Panc1 (cell line): ENCODE results near the gene MDN1. TPM values are rescaled to one million over a fixed set of nuclear protein-coding genes. Genes with fewer than 3 reads are reported as not detected.

Experiments used
- ATAC-seq: fragments of 200-7000 bp; cut with Tn5 transposase; 2 replicates; pipeline ENCODE4 v1.9.1; 2020; ENCODE audit warnings: mild to moderate bottlenecking, moderate library complexity
- BruUV-seq: library from RNA; stranded (reverse); fragments of 400-500 nt; replicated peaks from 2 replicates; lab custom pipeline; 2021; lab: Mats Ljungman, UMichigan
- CTCF ChIA-PET: fragments of 300-600 bp; sonication (Branson Sonifier 250); formaldehyde crosslinking; loops from one replicate; lab custom pipeline; 2022; ENCODE audit warnings: antibody characterized with exemption; lab: Charles Lee
- POLR2A ChIA-PET: fragments of 300-600 bp; sonication (Branson Sonifier 250); formaldehyde crosslinking; loops from one replicate; lab custom pipeline; 2022; ENCODE audit warnings: antibody characterized with exemption; lab: Charles Lee
- DNase-seq: peaks from one replicate; pipeline ENCODE4 v3.0.0-alpha.2; 2010; ENCODE audit warnings: low read depth, low spot score
- H3K27ac ChIP-seq: 2 replicates; pipeline ENCODE4 v1.5.1; 2011; ENCODE audit warnings: mild to moderate bottlenecking, low read length, inconsistent platforms
- H3K27me3 ChIP-seq: fragments of 200-500 bp; sonication (Bioruptor generic); 2 replicates; pipeline ENCODE4 v1.6.0; 2014; ENCODE audit warnings: low read length, inconsistent platforms; ENCODE audit not compliant: control insufficient read depth, insufficient read depth
- H3K36me3 ChIP-seq: fragments of 200-500 bp; sonication (Bioruptor generic); 2 replicates; pipeline ENCODE4 v1.5.1; 2014; ENCODE audit warnings: inconsistent platforms, mild to moderate bottlenecking, low read length, moderate library complexity; ENCODE audit not compliant: control insufficient read depth, insufficient read depth
- H3K4me1 ChIP-seq: 2 replicates; pipeline ENCODE4 v1.5.1; 2011; ENCODE audit warnings: inconsistent platforms, mild to moderate bottlenecking, low read length, moderate library complexity; ENCODE audit not compliant: control insufficient read depth, insufficient read depth
- H3K4me3 ChIP-seq, 2 experiments: 2 replicates each; pipeline ENCODE4 v1.5.1; 2011 to 2012; ENCODE audit warnings: low read depth in 2 of 2, low read length in 2 of 2, mild to moderate bottlenecking in 2 of 2, inconsistent platforms in 1 of 2, moderate library complexity in 1 of 2
- H3K9me3 ChIP-seq: fragments of 200-500 bp; sonication (Bioruptor generic); 2 replicates; pipeline ENCODE4 v1.5.1; 2014; ENCODE audit warnings: low read depth, mild to moderate bottlenecking, inconsistent platforms, low read length, moderate library complexity; ENCODE audit not compliant: control insufficient read depth, insufficient read depth
- CTCF ChIP-seq: fragments of 450-650 bp; IDR thresholded peaks from 2 replicates; pipeline ENCODE4 v1.5.1; 2017; ENCODE audit warnings: mild to moderate bottlenecking
- POLR2AphosphoS5 ChIP-seq: IDR thresholded peaks from 2 replicates; pipeline ENCODE4 v1.6.1; 2012; ENCODE audit warnings: mild to moderate bottlenecking, low read depth, low read length, moderate library complexity
- REST ChIP-seq, 2 experiments: IDR thresholded peaks; 2 replicates each; pipeline ENCODE4 v1.6.1; 2011 to 2012; ENCODE audit warnings: low read depth in 2 of 2, control low read depth in 1 of 2, low read length in 1 of 2, mild to moderate bottlenecking in 1 of 2, moderate library complexity in 1 of 2; ENCODE audit not compliant: insufficient read depth in 1 of 2
- SIN3A ChIP-seq: IDR thresholded peaks from 2 replicates; pipeline ENCODE4 v1.6.1; 2012; ENCODE audit warnings: low read depth, mild to moderate bottlenecking, low read length, moderate library complexity, borderline replicate concordance; ENCODE audit not compliant: insufficient read depth
- TCF7L2 ChIP-seq: IDR thresholded peaks from 2 replicates; pipeline ENCODE4 v1.6.1; 2011; ENCODE audit warnings: mild to moderate bottlenecking, low read depth, low read length, inconsistent platforms
- in situ Hi-C: cut with HindIII; loops from 2 replicates; pipeline ENCODE4 v1.10.0; 2016; ENCODE audit warnings: low sequenced_read_pairs, low pct_unique_long_range_greater_than_20kb
- intact Hi-C: fragments of 100-400 bp; cut with micrococcal nuclease; formaldehyde crosslinking; loops from one replicate; pipeline ENCODE4 v1.10.0; 2022; ENCODE audit not compliant: unreplicated experiment
- total RNA-seq: library from RNA; stranded (reverse); gene quantifications from one replicate; pipeline ENCODE4 v1.2.1, GENCODE V29; 2021; ENCODE audit not compliant: unreplicated experiment

MDN1 gene
- total RNA-seq, 1 experiment from 2014 or later, result 47.8 TPM

GRCh38 chr6:89630488-89630887, 189.1 kb downstream of the MDN1 start:
- Histone ChIP-seq H3K27me3 (no peaks in the 10 kb centered on the region), H3K36me3 (no peaks in the 10 kb centered on the region; the same call in 1 of the 2 replicates), H3K4me1 (no peaks in the 10 kb centered on the region), H3K4me3 (no peak overlapping the region), H3K9me3 (no peaks in the 10 kb centered on the region), H3K27ac (no peak overlapping the region)
- POLR2A ChIA-PET, result no interaction called here
- CTCF ChIA-PET, result no interaction called here
- no TSS peak for BruUV-seq
- intact Hi-C loops (no loop called here), in situ Hi-C loops (no loop called here)
- DNase-seq, result no peak
- TF ChIP-seq REST (IDR thresholded peaks at IDR 0.05; ENCODE audit: insufficient read depth in 1 of 2, low read depth in 2 of 2, low read length in 1 of 2) (no peak), SIN3A (no peak), CTCF (no peak), POLR2AphosphoS5 (no peak), TCF7L2 (no peak)
- no peak for ATAC-seq

- intact Hi-C loops, result no loop called here
- no TSS peak for BruUV-seq
- no peak overlapping the region for H3K4me3 ChIP-seq
- POLR2A ChIA-PET, result no interaction called here
- H3K9me3 ChIP-seq, result no peaks in the 10 kb centered on the region
- in situ Hi-C loops, result no loop called here
- H3K27me3 ChIP-seq, result no peaks in the 10 kb centered on the region
- no peaks in the 10 kb centered on the region for H3K4me1 ChIP-seq
- ATAC-seq (no peak), DNase-seq (no peak)
- H3K27ac ChIP-seq, result no peak overlapping the region
- CTCF ChIA-PET, result no interaction called here
- no peaks in the 10 kb centered on the region for H3K36me3 ChIP-seq
- TF ChIP-seq TCF7L2 (no peak), REST (IDR thresholded peaks at IDR 0.05; ENCODE audit: insufficient read depth in 1 of 2, low read depth in 2 of 2, low read length in 1 of 2) (no peak), CTCF (no peak), POLR2AphosphoS5 (no peak), SIN3A (no peak)
Observed at GRCh38 chr6:89623749-89624148, 195.8 kb downstream of the MDN1 start.
